H1 (cell line): ENCODE measurements around the gene RALGAPB. TPM values are rescaled to one million over a fixed set of nuclear protein-coding genes. Genes with fewer than 3 reads are reported as not detected.

ENCODE experiments used
- CTCF ChIA-PET: fragments of 300-600 bp; sonication (Branson Sonifier 250); formaldehyde crosslinking; loops from one replicate; lab custom pipeline; 2021; ENCODE audit not compliant: partially characterized antibody; lab: Charles Lee
- POLR2A ChIA-PET: fragments of 300-600 bp; sonication (Branson Sonifier 250); formaldehyde crosslinking; loops from one replicate; lab custom pipeline; 2021; ENCODE audit warnings: inconsistent platforms; ENCODE audit not compliant: partially characterized antibody; lab: Charles Lee
- DNase-seq, 2 experiments: peaks; one replicate each; pipeline versions ENCODE4 v3.0.0 to v3.0.0-alpha.2; 2010 to 2022; ENCODE audit warnings: low spot score in 2 of 2, low read depth in 1 of 2, mixed read lengths in 1 of 2
- FAIRE-seq: peaks from 2 replicates; lab custom pipeline; 2011; peaks lifted over from hg19 to GRCh38; lab: Jason Lieb, UNC
- H2AFZ ChIP-seq: 2 replicates; pipeline ENCODE4 v1.8.1; 2012; ENCODE audit warnings: low read length, inconsistent platforms
- H2AK5ac ChIP-seq: 2 replicates; pipeline ENCODE4 v1.6.1; 2013; ENCODE audit warnings: low read depth, low read length
- H2BK120ac ChIP-seq: replicated peaks from 2 replicates; pipeline ENCODE3; 2013; ENCODE audit warnings: low read depth, low read length, inconsistent platforms
- H2BK12ac ChIP-seq: 2 replicates; pipeline ENCODE4 v1.6.1; 2013; ENCODE audit warnings: low read depth, low read length
- H2BK15ac ChIP-seq: 2 replicates; pipeline ENCODE4 v1.6.1; 2013; ENCODE audit warnings: low read length
- H2BK20ac ChIP-seq: 2 replicates; pipeline ENCODE4 v1.6.1; 2013; ENCODE audit warnings: low read length
- H2BK5ac ChIP-seq: 2 replicates; pipeline ENCODE4 v1.6.1; 2013; ENCODE audit warnings: low read depth, low read length
- H3K14ac ChIP-seq: 2 replicates; pipeline ENCODE4 v1.6.1; 2013; ENCODE audit warnings: inconsistent platforms; ENCODE audit not compliant: insufficient read length
- H3K18ac ChIP-seq: 2 replicates; pipeline ENCODE4 v1.6.1; 2013; ENCODE audit warnings: low read length; ENCODE audit errors: extremely low read depth
- H3K23ac ChIP-seq: 2 replicates; pipeline ENCODE4 v1.6.1; 2013; ENCODE audit warnings: inconsistent platforms; ENCODE audit not compliant: insufficient read length
- H3K23me2 ChIP-seq: 2 replicates; pipeline ENCODE4 v1.6.1; 2013; ENCODE audit warnings: low read depth, low read length
- H3K27ac ChIP-seq: 2 replicates; pipeline ENCODE4 v1.6.1; 2011; ENCODE audit warnings: low read depth, low read length, inconsistent platforms
- H3K27me3 ChIP-seq, 4 experiments: replicated peaks in 1 of 4; 1 replicate in 1 of 4; 2 replicates in 3 of 4; pipeline versions ENCODE4 v1.6.1 to v1.8.1; 2011 to 2013; ENCODE audit warnings: low read length in 3 of 4, mild to moderate bottlenecking in 3 of 4, inconsistent platforms in 2 of 4, mixed read lengths in 2 of 4, moderate library complexity in 1 of 4; ENCODE audit not compliant: control insufficient read depth in 3 of 4, insufficient read depth in 3 of 4; ENCODE audit errors: extremely low read depth in 1 of 4
- H3K36me3 ChIP-seq, 4 experiments: 2 replicates each; pipeline versions ENCODE4 v1.6.1 to v1.8.1; 2011 to 2013; ENCODE audit warnings: mild to moderate bottlenecking in 4 of 4, low read length in 3 of 4, moderate library complexity in 2 of 4, control low read depth in 1 of 4, inconsistent platforms in 1 of 4; ENCODE audit not compliant: insufficient read depth in 4 of 4, control insufficient read depth in 2 of 4
- H3K4ac ChIP-seq: replicated peaks from 2 replicates; pipeline ENCODE3; 2013; ENCODE audit warnings: low read length, low read depth, mixed read lengths, inconsistent platforms; ENCODE audit not compliant: insufficient read length
- H3K4me1 ChIP-seq, 4 experiments: replicated peaks in 1 of 4; 1 replicate in 1 of 4; 2 replicates in 3 of 4; pipeline versions ENCODE4 v1.6.1 to v1.8.1; 2011 to 2013; ENCODE audit warnings: low read length in 3 of 4, inconsistent platforms in 2 of 4, mixed read lengths in 1 of 4; ENCODE audit not compliant: insufficient read depth in 4 of 4, control insufficient read depth in 3 of 4
- H3K4me2 ChIP-seq, 2 experiments: 2 replicates each; pipeline versions ENCODE4 v1.6.1 to v1.8.1; 2011 to 2013; ENCODE audit warnings: low read depth in 2 of 2, low read length in 2 of 2, control low read depth in 1 of 2, inconsistent platforms in 1 of 2, mild to moderate bottlenecking in 1 of 2; ENCODE audit not compliant: insufficient read depth in 1 of 2
- H3K4me3 ChIP-seq, 4 experiments: fragments of 200-600, 300-600 bp in 1 of 4; sonication (generic), shearing (Covaris generic), sonication (Bioruptor Twin) in 1 of 4; 2 replicates each; pipeline versions ENCODE4 v1.5.1 to v1.8.1; 2011 to 2016; ENCODE audit warnings: low read length in 4 of 4, low read depth in 3 of 4, control low read depth in 2 of 4, inconsistent platforms in 2 of 4, mild to moderate bottlenecking in 2 of 4, mixed read lengths in 1 of 4, moderate library complexity in 1 of 4; ENCODE audit not compliant: insufficient read depth in 2 of 4; ENCODE audit errors: extremely low read depth in 1 of 4
- H3K56ac ChIP-seq: replicated peaks from 2 replicates; pipeline ENCODE3; 2013; ENCODE audit warnings: low read depth, mild to moderate bottlenecking, mixed read lengths, low read length, inconsistent platforms; ENCODE audit not compliant: insufficient read length
- H3K79me1 ChIP-seq: 2 replicates; pipeline ENCODE4 v1.6.1; 2013; ENCODE audit warnings: low read depth, low read length, control low read depth
- H3K79me2 ChIP-seq, 2 experiments: 2 replicates each; pipeline versions ENCODE4 v1.6.1 to v1.8.1; 2012 to 2013; ENCODE audit warnings: low read length in 2 of 2, mild to moderate bottlenecking in 2 of 2, inconsistent platforms in 1 of 2; ENCODE audit not compliant: insufficient read depth in 2 of 2, control insufficient read depth in 1 of 2
- H3K9ac ChIP-seq, 4 experiments: replicated peaks in 1 of 4; 1 replicate in 1 of 4; 2 replicates in 3 of 4; pipeline versions ENCODE4 v1.6.1 to v1.8.1; 2011 to 2013; ENCODE audit warnings: low read depth in 3 of 4, low read length in 3 of 4, control low read depth in 2 of 4, mild to moderate bottlenecking in 2 of 4, moderate library complexity in 2 of 4, inconsistent platforms in 1 of 4; ENCODE audit errors: extremely low read depth in 1 of 4
- H3K9me3 ChIP-seq, 2 experiments: 2 replicates each; pipeline versions ENCODE4 v1.6.1 to v1.8.1; 2012 to 2013; ENCODE audit warnings: mild to moderate bottlenecking in 2 of 2, moderate library complexity in 2 of 2, control low read depth in 1 of 2, inconsistent platforms in 1 of 2, low read depth in 1 of 2, low read length in 1 of 2, mixed read lengths in 1 of 2; ENCODE audit not compliant: insufficient read depth in 2 of 2
- H4K20me1 ChIP-seq, 2 experiments: replicated peaks in 1 of 2; 2 replicates each; pipeline versions ENCODE3 to v1.8.1; 2011 to 2013; ENCODE audit warnings: inconsistent platforms in 2 of 2, low read length in 2 of 2, mild to moderate bottlenecking in 1 of 2; ENCODE audit not compliant: insufficient read depth in 2 of 2, control insufficient read depth in 1 of 2
- H4K5ac ChIP-seq: 2 replicates; pipeline ENCODE4 v1.6.1; 2013; ENCODE audit warnings: low read length, low read depth, mixed read lengths, inconsistent platforms; ENCODE audit not compliant: insufficient read length
- H4K8ac ChIP-seq: 2 replicates; pipeline ENCODE4 v1.8.0; 2013; ENCODE audit warnings: mild to moderate bottlenecking, moderate library complexity, low read length, inconsistent platforms; ENCODE audit not compliant: insufficient read depth; ENCODE audit errors: extremely low read depth
- H4K91ac ChIP-seq: replicated peaks from 2 replicates; pipeline ENCODE3; 2013; ENCODE audit warnings: low read length, mixed read lengths, inconsistent platforms; ENCODE audit not compliant: insufficient read length
- POLR2AphosphoS5 ChIP-seq: IDR thresholded peaks from 2 replicates; pipeline ENCODE4 v1.6.1; 2011; ENCODE audit warnings: low read depth, low read length
- WGBS, 2 experiments: shearing (Covaris generic) in 1 of 2; methylation state at CpG; one replicate each; pipeline versions ENCODE4 v1.1.6 to v1.1.7; 2013 to 2015; ENCODE audit warnings: low lambda C conversion rate in 2 of 2, mixed read lengths in 2 of 2, inconsistent platforms in 1 of 2, low coverage in 1 of 2, missing lambda C conversion rate in 1 of 2; ENCODE audit not compliant: insufficient replicate concordance in 2 of 2, insufficient coverage in 1 of 2, insufficient read length in 1 of 2; ENCODE audit errors: extremely low coverage in 1 of 2, missing lambda C conversion rate in 1 of 2; 5-methylcytosine and 5-hydroxymethylcytosine counted together
- polyA plus RNA-seq, 7 experiments: library from polyadenylated mRNA; depleted of rRNA in 3 of 7; stranded (reverse) in 5 of 7; unstranded in 2 of 7; fragments of >200 nt in 5 of 7; fragments of 200-250 nt in 2 of 7; gene quantifications; 1 replicate in 5 of 7; 2 replicates in 1 of 7; 4 replicates in 1 of 7; pipeline versions ENCODE4 v1.2.1 to v1.2.3, GENCODE V29; 2011 to 2013; ENCODE audit warnings: missing spikeins in 2 of 7, mixed read lengths in 2 of 7
- total RNA-seq: library from RNA; stranded (reverse); fragmentation: NEBNext Ultra II Directional; extraction: Animal tissue kit (Norgen Biotek cat#: 25700); gene quantifications from 2 replicates; pipeline ENCODE4 v1.2.1, GENCODE V29; 2021

Gene RALGAPB
- total and polyA plus RNA-seq, 2 of the 8 experiments (the other 6 are each of a cell fraction or from before 2014, with no cell fraction given) = 10.6 to 35.1 TPM

GRCh38 chr20:38564680-38565079 lies 92.0 kb downstream of the RALGAPB start:
- Histone ChIP-seq H3K4me1 (no peaks in the 10 kb centered on the region), H3K36me3 (peaks cover 0 to 9% (median 3%) of the 10 kb centered on the region in 4 experiments; a peak in 4 of 8 replicates), H2AK5ac (no peak overlapping the region), H3K9ac (no peak overlapping the region), H3K18ac (no peak overlapping the region), H2BK5ac (no peak overlapping the region), H2AFZ (no peak overlapping the region), H3K23ac (no peak overlapping the region), H3K56ac (no peak overlapping the region), H3K27me3 (no peaks in the 10 kb centered on the region), H4K8ac (no peak overlapping the region), H3K27ac (no peak overlapping the region), H2BK12ac (no peak overlapping the region), H4K91ac (no peak overlapping the region), H2BK20ac (no peak overlapping the region), H3K23me2 (no peaks in the 10 kb centered on the region), H4K20me1 (no peaks in the 10 kb centered on the region), H4K5ac (no peak overlapping the region), H2BK120ac (no peak overlapping the region), H3K79me2 (no peaks in the 10 kb centered on the region), H3K14ac (no peak overlapping the region), H2BK15ac (no peak overlapping the region), H3K79me1 (no peaks in the 10 kb centered on the region), H3K4me2 (no peak overlapping the region), H3K9me3 (no peaks in the 10 kb centered on the region), H3K4me3 (no peak overlapping the region), H3K4ac (no peak overlapping the region)
- FAIRE-seq = no peak
- 100% methylated on average over 1 of the region's 1 CpG; no CpG with 5 or more reads in 1 of the 2 experiments for WGBS, 2 experiments
- no peak for TF ChIP-seq POLR2AphosphoS5
- POLR2A ChIA-PET = no interaction called here
- no peak for DNase-seq
- CTCF ChIA-PET = interaction anchor here (0.8 kb wide), 1 partner anchor 22 kb away, joined by 3 read pairs; no protein-coding TSS in a partner anchor
